Testis (tissue), 2 donors: Measurements from ENCODE around the gene NOMO2.
"Not testable (repeated sequence)": the region's sequence is repeated elsewhere in the genome, so short reads cannot be mapped to it uniquely, and the experiment has no call there.

Experiments
- POLR2A ChIP-seq: fragments of 450-650 bp; IDR thresholded peaks from one replicate; pipeline ENCODE4 v1.6.1; 2017; ENCODE audit warnings: antibody characterized with exemption, mild to moderate bottlenecking, moderate library complexity
- TF ChIP-seq, protein P1 (sequence below), 3 experiments: fragments of 450-650 bp in 2 of 3; fragments of 200-600 bp in 1 of 3; sonication (generic) in 1 of 3; IDR thresholded peaks; one replicate each; pipeline ENCODE4 v1.5.1; 2016 to 2019; ENCODE audit warnings: antibody characterized with exemption in 3 of 3, mild to moderate bottlenecking in 2 of 3, moderate library complexity in 1 of 3

DNA sequence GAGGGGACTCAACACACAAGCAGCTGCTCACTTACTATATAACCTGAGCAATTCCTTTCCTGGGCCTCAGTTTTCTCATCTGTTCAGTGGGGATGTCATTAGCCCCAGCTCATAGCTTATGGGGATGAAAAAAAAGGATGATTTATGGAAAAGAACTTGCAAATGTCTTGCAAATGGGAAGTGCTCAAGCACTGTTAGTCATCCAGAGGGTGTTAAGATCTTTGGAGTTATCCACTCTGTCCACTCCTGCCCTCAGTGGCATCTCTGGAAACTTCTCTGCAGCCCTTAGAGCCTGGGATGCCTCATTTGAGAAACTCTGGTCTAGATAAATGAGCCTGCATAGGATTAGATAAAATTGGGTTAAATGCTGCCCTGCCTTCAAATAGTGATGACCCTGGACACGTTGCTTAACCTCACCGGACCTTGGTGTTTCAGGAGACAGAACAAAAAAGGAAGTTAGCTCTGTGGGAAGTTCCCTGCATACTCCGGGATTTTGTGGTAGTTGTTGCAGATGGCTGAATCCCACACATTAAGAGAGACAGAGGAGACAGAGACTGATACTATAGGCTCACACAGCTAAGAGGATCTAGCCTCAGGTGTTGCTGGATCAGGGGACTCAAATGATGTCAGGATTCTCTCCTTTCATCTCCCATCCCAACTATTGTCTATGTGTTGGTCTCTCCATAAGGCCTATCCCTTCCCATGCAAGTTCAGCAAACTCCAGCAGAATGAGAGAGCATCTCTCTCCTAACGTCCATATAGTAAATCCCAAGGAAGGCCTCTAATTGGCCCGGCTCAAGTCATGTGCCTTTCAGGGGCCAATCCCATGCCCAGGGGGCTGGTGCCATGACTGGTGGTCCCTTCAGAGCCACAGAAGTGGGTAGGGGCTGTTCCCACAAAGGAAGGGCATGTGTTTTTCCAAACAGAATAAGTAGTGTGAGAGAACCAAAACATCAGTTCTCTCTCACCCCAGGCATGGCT, 25.0 kb upstream of the NOMO2 start:
- TF ChIP-seq, protein P1, sequence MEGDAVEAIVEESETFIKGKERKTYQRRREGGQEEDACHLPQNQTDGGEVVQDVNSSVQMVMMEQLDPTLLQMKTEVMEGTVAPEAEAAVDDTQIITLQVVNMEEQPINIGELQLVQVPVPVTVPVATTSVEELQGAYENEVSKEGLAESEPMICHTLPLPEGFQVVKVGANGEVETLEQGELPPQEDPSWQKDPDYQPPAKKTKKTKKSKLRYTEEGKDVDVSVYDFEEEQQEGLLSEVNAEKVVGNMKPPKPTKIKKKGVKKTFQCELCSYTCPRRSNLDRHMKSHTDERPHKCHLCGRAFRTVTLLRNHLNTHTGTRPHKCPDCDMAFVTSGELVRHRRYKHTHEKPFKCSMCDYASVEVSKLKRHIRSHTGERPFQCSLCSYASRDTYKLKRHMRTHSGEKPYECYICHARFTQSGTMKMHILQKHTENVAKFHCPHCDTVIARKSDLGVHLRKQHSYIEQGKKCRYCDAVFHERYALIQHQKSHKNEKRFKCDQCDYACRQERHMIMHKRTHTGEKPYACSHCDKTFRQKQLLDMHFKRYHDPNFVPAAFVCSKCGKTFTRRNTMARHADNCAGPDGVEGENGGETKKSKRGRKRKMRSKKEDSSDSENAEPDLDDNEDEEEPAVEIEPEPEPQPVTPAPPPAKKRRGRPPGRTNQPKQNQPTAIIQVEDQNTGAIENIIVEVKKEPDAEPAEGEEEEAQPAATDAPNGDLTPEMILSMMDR (IDR thresholded peaks at IDR 0.05): not testable (repeated sequence)
- TF ChIP-seq POLR2A: not testable (repeated sequence)
